ENCODE results near the gene PLA2G4A.

PLA2G4A gene

GRCh38 chr1:186923486-186923885 is 94.7 kb downstream of the PLA2G4A start:
- no peak for DNase-seq

- DNase-seq, result no peak
Observed at GRCh38 chr1:186925881-186926669, 97.3 kb downstream of the PLA2G4A start.

GRCh38 chr1:186927884-186928283 is 99.1 kb downstream of the PLA2G4A start:
- DNase-seq, result no peak

- DNase-seq, result no peak
Observed at GRCh38 chr1:186930238-186930637, 101.5 kb downstream of the PLA2G4A start.

- no peak for DNase-seq
Observed at GRCh38 chr1:186937016-186937670, 108.4 kb downstream of the PLA2G4A start.

GRCh38 chr1:186943891-186944686 is 115.3 kb downstream of the PLA2G4A start:
- DNase-seq, result no peak

- DNase-seq, result no peak
Observed at GRCh38 chr1:186945146-186945545, 116.4 kb downstream of the PLA2G4A start.

- DNase-seq, result no peak
Observed at GRCh38 chr1:186948535-186948934, 119.8 kb downstream of the PLA2G4A start.

GRCh38 chr1:186949173-186949572 is 120.4 kb downstream of the PLA2G4A start:
- DNase-seq, result no peak

GRCh38 chr1:186950547-186950946 is 121.8 kb downstream of the PLA2G4A start:
- DNase-seq, result no peak

GRCh38 chr1:186953876-186954275 is 125.1 kb downstream of the PLA2G4A start:
- no peak for DNase-seq

GRCh38 chr1:186957314-186957713 is 128.6 kb downstream of the PLA2G4A start:
- DNase-seq, result no peak

- DNase-seq, result no peak
Observed at GRCh38 chr1:186958520-186958919, 129.8 kb downstream of the PLA2G4A start.

GRCh38 chr1:186960861-186961260 is 132.1 kb downstream of the PLA2G4A start:
- DNase-seq, result no peak

GRCh38 chr1:186965847-186966246 is 137.1 kb downstream of the PLA2G4A start:
- DNase-seq, result no peak

GRCh38 chr1:186966456-186966855 is 137.7 kb downstream of the PLA2G4A start:
- DNase-seq, result no peak

- no peak for DNase-seq
Observed at GRCh38 chr1:186967656-186968394, 139.1 kb downstream of the PLA2G4A start.

GRCh38 chr1:186974774-186975181 is 146.0 kb downstream of the PLA2G4A start:
- DNase-seq, result no peak

- DNase-seq, result no peak
Observed at GRCh38 chr1:186975220-186975619, 146.5 kb downstream of the PLA2G4A start.

- no peak for DNase-seq
Observed at GRCh38 chr1:186976700-186977099, 148.0 kb downstream of the PLA2G4A start.

GRCh38 chr1:186977266-186977957 is 148.7 kb downstream of the PLA2G4A start:
- DNase-seq, result no peak
